Activated naive CD4-positive, alpha-beta T cell treated with anti-CD3 and anti-CD28 coated beads, Interleukin-2, amount 50 U/mL, for 72 hours (primary cell): ENCODE measurements around the gene C1RL. TPM values are rescaled to one million over a fixed set of nuclear protein-coding genes. Genes with fewer than 3 reads are reported as not detected.

Experiments
- ATAC-seq, 2 donors: fragments of 150-1000 bp; cut with Tn5 transposase; 2 replicates each; pipeline ENCODE4 v1.10.0; 2021; ENCODE audit warnings: mild to moderate bottlenecking in 2 of 2, moderate library complexity in 2 of 2
- DNase-seq, 2 donors: peaks; one replicate each; pipeline ENCODE4 v3.0.0; 2021 to 2022; ENCODE audit warnings: low spot score in 2 of 2
- H3K27ac Mint-ChIP-seq, 2 donors: one replicate each; pipeline ENCODE4 v1.8.0; 2022; ENCODE audit warnings: mild to moderate bottlenecking in 2 of 2, mixed read lengths in 2 of 2
- H3K36me3 Mint-ChIP-seq, 2 donors: one replicate each; pipeline ENCODE4 v1.8.0; 2022; ENCODE audit warnings: mixed read lengths in 2 of 2
- H3K9me3 Mint-ChIP-seq, 2 donors: one replicate each; pipeline ENCODE4 v1.8.0; 2022; ENCODE audit warnings: mixed read lengths in 2 of 2
- total RNA-seq, 2 donors: library from RNA; stranded (reverse); gene quantifications; one replicate each; pipeline ENCODE4 v1.2.3, GENCODE V29; 2022

C1RL gene, protein sequence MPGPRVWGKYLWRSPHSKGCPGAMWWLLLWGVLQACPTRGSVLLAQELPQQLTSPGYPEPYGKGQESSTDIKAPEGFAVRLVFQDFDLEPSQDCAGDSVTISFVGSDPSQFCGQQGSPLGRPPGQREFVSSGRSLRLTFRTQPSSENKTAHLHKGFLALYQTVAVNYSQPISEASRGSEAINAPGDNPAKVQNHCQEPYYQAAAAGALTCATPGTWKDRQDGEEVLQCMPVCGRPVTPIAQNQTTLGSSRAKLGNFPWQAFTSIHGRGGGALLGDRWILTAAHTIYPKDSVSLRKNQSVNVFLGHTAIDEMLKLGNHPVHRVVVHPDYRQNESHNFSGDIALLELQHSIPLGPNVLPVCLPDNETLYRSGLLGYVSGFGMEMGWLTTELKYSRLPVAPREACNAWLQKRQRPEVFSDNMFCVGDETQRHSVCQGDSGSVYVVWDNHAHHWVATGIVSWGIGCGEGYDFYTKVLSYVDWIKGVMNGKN
- total RNA-seq = 10 to 100 TPM; 18.6 to 21.8 TPM

DNA sequence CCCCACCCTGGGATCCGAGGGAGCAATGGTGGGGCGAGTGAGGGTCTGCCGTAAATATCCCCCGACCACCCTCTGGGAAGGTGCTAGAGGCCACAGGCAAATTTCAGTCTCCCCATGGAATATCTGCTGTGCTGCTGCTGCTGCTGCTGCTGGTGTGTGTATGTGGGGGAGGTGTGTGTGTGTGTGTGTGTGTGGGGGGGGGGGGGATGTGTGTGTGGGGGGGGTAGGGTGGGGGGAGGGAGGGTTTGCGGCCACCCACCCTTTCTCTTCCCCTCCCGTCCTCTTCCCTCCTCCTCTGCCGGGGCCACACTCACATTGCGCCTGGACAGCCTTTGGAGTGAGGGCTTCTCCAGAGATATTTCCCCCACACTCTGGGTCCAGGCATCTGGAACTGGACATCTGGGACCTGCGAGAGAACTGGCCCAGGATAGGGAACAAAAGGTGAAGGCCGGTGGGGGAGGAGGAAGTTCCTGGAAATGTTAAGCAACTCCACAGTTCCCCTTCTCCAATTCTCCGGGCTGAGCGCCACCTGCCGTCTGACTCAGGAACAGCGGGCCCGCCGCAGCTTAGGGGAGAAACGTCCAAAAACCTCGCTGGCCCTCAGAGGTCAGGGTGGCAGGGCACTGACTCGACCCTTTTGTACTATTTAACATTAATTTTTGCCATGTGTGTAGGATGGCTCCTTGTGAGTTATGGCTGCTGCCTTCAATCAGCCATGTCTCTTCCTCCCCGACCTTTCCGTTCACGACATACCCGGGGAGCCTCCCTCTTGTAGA is at the start of gene C1RL:
C1RL (minus strand) TSS at position 419 of the 776 bp plus-strand sequence; CDS start at position 385, 34 bp downstream.
- ATAC-seq (peak; percentile 45 to 56), DNase-seq (peak; percentile 86 to 94)
- peak within 1 kb of the TSS; percentile 93 to 96 for H3K27ac Mint-ChIP-seq
- H3K36me3 Mint-ChIP-seq = peaks cover 28 to 35% of the 10 kb centered on the region in 2 donors
- H3K9me3 Mint-ChIP-seq = peaks cover 10 to 11% of the 10 kb centered on the region in 2 donors

DNA sequence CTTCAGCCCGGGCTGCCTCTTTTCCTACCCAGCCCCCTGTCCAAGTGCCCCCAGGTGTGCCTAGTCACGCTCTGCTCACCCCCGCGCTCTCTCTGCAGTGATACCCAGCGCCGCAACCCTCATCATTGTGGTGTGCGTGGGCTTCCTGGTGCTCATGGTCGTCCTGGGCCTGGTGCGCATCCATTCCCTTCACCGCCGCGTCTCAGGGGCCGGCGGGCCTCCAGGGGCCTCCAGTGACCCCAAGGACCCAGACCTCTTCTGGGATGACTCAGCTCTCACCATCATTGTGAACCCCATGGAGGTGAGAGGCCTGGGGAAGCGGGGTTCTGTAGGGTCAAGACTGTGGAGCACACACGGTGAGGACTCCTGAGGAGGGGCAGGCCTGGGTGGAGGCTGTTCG is 48.4 kb upstream of the C1RL start:
- ATAC-seq = no peak
- no peak for DNase-seq
- H3K36me3 Mint-ChIP-seq = no peaks in the 10 kb centered on the region
- H3K9me3 Mint-ChIP-seq = no peaks in the 10 kb centered on the region
- peak overlapping the region; percentile 3 to 23 for H3K27ac Mint-ChIP-seq

DNA sequence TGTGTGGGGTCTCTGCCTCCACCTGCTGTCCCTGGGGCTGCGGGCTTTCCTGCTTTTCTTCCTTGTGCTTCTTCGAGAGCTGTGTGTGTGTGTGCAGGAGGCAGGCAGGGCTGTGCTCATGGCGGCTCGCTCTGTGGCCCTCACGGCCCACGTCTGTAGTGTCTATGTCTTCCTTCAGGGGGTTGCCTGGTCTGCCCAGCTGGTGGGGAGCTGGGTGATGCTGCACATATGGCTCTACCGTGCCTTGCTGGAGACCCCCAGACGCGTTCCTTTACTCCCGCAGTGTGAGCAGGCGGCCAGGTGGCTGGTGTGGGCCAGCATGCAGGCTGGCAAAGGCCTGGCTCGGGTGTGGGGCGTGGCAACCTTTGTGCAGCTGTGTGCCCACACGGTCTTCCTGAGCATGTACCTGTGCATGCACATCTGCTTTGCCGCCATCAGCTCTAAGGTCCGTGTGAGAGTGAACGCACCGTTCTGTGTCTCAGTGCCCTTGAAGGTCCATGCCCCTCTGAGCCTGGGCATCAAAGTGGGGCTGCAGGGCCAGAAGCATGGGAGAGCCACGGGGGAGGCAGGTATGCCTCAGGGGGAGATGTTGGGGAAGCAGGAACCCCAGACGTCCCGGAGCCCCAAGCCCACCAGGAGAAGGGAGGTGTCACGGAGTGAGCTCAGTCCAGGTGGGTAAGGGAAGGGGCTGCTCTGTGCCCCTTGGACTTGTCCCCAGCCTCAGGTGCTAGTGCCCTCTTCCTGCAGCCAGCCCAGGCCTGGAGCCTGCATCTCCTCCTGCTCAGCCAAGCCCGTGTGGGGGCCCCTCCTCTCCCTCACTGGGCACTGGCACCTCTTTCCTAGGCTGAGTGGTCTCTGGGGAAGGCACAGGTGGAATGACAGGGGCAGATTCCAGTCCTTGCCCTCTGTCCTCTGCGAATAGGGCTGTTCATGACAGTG is 47.5 kb upstream of the C1RL start:
- H3K27ac Mint-ChIP-seq = no peak overlapping the region
- no peaks in the 10 kb centered on the region for H3K36me3 Mint-ChIP-seq
- no peaks in the 10 kb centered on the region for H3K9me3 Mint-ChIP-seq
- DNase-seq (no peak), ATAC-seq (no peak)

DNA sequence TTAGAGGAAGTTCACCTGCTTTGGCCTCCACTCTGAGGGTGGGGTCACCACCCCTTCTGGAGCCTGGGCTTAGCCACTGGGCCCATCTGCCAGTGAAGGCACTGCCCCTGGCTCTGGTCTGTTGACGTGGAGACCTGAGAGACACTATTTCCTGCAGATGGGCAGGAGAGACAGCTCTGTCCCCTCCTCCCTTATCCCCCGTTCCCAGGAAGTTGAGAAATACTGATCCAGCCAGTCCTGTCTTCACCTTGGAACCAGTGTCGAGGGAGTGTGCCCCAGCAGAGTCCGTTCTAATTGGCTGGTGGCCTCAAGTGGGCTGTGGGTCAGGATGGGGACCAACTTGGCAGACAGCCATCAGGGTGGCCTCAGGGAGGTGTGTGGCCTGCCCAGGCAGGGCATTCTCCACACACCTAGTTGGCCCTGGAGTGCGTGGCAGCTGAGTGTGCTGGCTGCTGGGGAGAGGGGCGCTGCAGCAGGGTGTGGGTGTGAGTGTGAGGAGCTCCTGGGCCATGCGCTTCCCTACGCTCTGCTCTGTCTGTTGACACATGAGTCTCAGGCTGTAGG is 46.5 kb upstream of the C1RL start:
- DNase-seq (no peak), ATAC-seq (no peak)
- H3K36me3 Mint-ChIP-seq = no peaks in the 10 kb centered on the region
- H3K9me3 Mint-ChIP-seq = no peaks in the 10 kb centered on the region
- peak overlapping the region in 1 of 2 donors; percentile 16 for H3K27ac Mint-ChIP-seq

DNA sequence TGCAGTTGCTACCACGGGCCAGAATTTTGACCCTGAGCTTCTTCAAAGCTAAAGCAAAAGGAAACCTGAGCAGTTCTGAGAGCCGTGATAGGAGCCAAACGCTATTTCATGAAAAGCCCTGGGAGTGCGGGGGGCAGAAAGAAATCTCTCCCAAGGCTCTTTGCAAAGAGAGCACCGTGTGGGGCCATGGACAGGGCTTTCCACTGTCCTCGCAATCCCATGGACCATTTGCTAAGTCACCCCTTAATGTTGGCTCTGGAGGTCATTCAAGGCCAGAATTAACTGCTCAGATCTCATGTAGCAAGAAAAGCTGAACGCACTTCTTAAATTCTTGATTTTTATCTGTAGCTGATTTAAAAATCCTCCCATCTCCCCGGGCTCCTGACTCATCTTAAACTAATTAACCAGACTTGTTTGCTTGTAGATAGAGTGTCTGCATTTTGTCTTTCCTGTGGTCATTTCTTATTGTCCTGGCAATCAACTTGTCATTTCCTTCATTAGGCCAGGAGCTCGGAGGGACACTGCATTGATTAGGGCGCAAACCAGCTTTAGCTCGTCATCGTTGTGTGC is 46.0 kb upstream of the C1RL start:
- ATAC-seq = no peak
- Mint-ChIP-seq H3K9me3 (no peaks in the 10 kb centered on the region), H3K27ac (no peak overlapping the region), H3K36me3 (no peaks in the 10 kb centered on the region)
- DNase-seq = no peak

DNA sequence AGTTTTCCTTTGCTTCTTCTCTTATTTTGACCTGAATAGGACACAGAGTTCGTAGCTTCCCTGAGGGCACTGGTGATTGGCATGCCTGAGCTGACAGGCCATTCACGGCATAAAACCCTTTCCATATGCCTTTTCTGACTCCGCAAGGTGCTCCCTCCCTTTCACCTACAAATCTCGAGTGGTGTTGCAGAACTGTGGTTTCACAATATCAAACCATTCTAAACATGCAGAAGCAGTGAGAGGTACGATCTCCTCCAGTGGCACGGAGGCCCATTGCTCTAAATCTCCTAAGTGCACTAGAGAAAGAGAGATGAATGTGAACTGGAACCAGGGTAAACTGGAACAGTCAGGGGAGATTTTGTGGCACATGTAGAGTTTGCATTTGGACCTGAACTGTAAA is 45.0 kb upstream of the C1RL start:
- no peaks in the 10 kb centered on the region for H3K9me3 Mint-ChIP-seq
- H3K27ac Mint-ChIP-seq = no peak overlapping the region
- no peaks in the 10 kb centered on the region for H3K36me3 Mint-ChIP-seq
- ATAC-seq = no peak
- DNase-seq = no peak

DNA sequence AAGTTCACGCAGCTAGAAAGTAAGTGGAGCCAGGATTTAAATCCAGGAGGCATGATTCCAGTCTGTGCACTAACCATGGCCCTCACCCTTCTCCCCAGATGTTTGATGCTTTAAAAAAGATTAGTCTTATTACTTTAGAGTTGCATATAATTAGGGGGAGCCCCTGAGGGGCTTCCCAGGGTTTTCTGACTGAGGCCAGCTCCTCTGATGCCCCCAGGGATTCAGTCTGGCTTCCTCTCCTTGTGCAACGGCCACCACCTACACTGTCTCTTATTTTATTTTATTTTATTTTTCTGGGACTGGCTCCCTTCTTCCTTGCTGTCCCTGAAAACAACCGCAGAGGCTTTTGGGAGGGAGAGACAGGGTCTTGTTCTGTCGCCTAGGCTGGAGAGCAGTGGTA is 43.8 kb upstream of the C1RL start:
- no peak overlapping the region for H3K27ac Mint-ChIP-seq
- H3K9me3 Mint-ChIP-seq = no peaks in the 10 kb centered on the region
- DNase-seq (no peak), ATAC-seq (no peak)
- H3K36me3 Mint-ChIP-seq = no peaks in the 10 kb centered on the region

DNA sequence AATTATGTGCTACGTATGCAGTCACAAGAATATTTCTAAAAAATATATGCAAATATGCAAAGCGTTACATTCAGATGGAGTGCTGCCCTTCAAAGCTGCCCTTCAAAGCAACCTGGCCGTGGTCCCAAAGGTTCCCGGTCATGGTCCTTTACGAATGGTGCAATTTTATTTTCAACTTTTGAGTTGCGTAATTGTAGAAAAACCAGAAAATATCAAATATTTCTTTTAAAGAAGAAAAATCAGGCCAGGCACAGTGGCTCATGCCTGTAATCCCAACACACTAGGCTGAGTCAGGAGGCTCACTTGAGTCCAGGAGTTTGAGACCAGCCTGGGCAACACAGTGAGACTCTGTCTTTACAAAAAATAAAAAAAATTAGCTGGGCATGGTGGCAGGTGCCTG is 42.5 kb upstream of the C1RL start:
- H3K27ac Mint-ChIP-seq = no peak overlapping the region
- peaks cover 0 to 2% of the 10 kb centered on the region in 2 donors for H3K36me3 Mint-ChIP-seq
- no peaks in the 10 kb centered on the region for H3K9me3 Mint-ChIP-seq
- no peak for DNase-seq
- ATAC-seq = no peak

DNA sequence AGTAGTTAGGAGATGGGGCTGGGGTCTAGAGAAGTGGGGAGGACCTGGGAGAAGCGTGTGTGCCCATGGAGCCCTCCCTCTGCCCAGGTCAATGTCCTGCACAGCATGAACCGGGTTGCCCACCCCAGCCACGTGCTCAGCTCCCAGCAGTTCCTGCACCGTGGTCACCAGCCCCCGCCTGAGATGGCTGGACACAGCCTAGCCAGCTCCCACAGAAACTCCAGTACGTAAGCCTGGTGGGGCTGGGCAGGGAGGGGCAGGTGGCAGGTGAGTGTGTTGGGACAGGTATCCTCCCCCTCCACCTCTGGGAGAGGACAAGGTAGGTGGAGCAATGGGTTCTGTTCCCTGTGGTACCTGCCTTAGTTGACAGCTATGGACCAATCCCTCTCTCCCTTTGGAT is 41.8 kb upstream of the C1RL start:
- peaks cover 0 to 6% of the 10 kb centered on the region in 2 donors for H3K36me3 Mint-ChIP-seq
- DNase-seq = no peak
- H3K9me3 Mint-ChIP-seq = no peaks in the 10 kb centered on the region
- no peak for ATAC-seq
- H3K27ac Mint-ChIP-seq = no peak overlapping the region

DNA sequence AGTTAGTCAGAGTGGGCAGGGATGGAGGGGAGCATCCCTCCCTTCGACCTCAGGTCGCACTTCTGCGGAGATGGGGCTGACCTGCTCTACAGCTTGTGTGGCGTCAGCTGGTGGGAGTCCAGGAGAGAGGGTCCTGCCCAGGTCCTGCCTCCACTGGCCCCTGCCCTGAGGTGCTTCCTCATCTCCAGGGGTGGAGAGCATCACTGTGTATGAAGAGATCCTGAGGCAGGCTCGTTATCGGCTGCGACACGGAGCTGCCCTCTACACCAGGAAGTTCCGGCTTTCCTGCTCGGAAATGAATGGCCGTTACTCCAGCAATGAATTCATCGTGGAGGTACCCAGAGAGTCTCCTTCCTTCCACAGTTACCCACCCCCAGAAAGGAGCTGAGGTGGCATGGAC is 41.3 kb upstream of the C1RL start:
- ATAC-seq = no peak
- peaks cover 0 to 6% of the 10 kb centered on the region in 2 donors for H3K36me3 Mint-ChIP-seq
- DNase-seq = no peak
- H3K9me3 Mint-ChIP-seq = no peaks in the 10 kb centered on the region
- no peak overlapping the region for H3K27ac Mint-ChIP-seq

DNA sequence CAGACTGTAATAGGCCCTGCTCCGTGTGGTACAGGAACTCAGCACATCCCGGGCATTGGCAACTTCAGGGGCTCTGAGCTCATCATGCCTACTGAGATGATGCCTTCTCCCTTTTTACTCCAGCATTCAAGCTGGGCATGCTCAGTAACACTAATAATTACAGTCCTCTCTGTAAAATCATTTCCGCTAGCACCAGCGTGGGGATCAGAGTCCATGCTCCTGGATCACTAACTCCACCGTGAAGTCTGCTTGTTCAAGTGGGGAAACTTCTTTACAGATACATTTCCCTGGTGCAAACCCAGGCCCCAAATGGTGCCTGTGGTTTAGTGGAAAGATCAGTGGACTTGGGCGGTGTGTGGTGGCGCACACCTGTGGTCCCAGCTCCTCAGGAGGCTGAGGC is 37.9 kb upstream of the C1RL start:
- DNase-seq (no peak), ATAC-seq (no peak)
- H3K9me3 Mint-ChIP-seq = no peaks in the 10 kb centered on the region
- no peak overlapping the region for H3K27ac Mint-ChIP-seq
- peaks cover 0 to 6% of the 10 kb centered on the region in 2 donors for H3K36me3 Mint-ChIP-seq

DNA sequence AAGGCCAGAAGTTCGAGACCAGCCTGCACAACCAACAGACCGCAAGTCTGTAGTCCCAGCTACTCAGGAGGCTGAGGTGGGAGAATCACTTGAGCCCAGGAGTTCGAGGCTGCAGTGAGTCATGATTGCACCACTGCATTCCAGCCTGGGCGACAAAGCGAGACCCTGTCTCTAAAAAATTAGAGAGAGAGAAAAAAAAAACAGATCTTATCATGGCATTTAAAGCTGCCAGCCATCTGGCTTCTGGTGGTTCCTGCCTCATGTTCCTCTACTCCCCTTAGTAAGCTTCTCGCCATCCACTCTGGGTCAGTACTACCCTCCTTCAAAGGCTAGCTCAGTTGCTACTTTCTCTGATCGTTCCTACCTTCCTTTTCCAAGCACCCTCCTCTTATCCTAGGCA is 37.2 kb upstream of the C1RL start:
- peaks cover 0 to 6% of the 10 kb centered on the region in 2 donors for H3K36me3 Mint-ChIP-seq
- no peak overlapping the region for H3K27ac Mint-ChIP-seq
- ATAC-seq (no peak), DNase-seq (no peak)
- H3K9me3 Mint-ChIP-seq = no peaks in the 10 kb centered on the region

DNA sequence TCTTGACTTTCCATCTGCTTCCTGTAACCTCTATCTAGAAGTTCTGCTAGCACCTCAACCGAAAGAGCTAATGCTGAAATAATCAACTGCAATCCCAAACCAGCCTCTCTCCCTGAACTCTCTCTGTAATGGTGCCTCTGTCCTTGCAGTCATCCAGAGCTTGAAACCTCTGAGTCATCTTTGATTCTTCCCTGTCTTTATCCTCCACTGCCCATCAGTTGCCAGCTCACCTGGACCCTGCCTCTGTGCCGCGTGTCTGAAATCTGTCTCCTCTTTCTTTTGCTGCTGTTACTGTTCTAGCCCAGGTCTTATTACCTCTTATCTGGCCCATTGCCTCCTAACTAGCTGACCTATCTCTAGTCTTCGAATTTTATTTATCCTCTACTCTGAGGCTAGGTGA is 36.7 kb upstream of the C1RL start:
- H3K36me3 Mint-ChIP-seq = peaks cover 0 to 6% of the 10 kb centered on the region in 2 donors
- no peaks in the 10 kb centered on the region for H3K9me3 Mint-ChIP-seq

DNA sequence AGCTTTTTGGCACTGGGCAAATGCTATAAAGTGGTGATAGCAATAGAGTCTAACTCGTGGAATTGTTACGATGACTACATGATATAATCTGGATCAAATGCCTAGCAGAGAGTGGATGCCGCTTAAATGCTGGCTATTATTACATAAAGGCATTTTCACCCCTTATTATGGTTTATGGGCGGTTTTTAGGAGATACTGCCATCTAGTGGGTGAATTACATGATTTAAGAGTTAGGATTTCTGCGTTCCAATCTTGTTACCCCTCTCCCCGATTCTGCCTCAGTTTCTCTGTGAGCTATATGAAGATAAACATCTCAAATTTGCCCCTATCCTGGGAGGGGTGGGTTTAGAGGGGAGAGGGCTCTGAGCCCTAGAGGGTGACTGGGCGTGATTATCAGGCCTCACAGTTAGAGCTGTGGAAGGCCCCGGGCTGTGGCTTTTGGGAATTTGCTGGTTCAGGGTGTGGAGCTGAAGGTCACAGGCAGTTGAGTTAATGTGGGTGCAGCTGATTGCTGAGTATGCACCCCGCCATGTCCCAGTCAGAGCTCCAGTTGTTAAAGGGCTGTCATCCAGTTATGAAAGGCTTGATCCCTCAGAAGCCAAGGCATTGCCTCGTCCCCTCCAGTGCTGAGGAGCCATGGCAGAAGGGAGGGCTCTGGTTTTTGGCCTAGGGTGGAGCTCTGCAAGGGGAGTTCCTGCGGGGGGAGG is 35.6 kb upstream of the C1RL start:
- DNase-seq (peak in 1 of 2 donors; percentile 34), ATAC-seq (peak in 1 of 2 donors; percentile 37)
- Mint-ChIP-seq H3K27ac (no peak overlapping the region), H3K36me3 (peaks cover 0 to 6% of the 10 kb centered on the region in 2 donors), H3K9me3 (no peaks in the 10 kb centered on the region)

More for the DNA sequence above, 36.7 kb upstream of the C1RL start:
- H3K27ac Mint-ChIP-seq = no peak overlapping the region
- ATAC-seq (no peak), DNase-seq (no peak)

DNA sequence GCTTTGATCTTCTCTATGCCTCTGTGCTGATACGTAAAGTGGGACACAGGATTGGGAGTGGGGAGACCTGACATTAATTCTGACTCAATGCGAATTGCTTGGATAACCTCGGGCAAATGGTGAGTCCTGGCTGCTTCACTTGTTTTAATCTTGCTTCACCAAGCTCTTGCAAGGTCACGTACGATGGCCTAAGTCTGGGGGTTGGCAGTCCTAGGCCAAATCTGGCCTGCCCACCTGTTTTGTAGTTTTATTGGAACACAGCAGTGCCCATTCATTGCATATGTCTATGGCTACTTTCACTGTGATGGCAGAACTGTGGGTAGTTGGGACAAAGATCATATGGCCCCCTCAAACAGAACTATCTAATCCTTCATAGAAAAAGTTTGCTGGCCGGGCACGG is 34.5 kb upstream of the C1RL start:
- Mint-ChIP-seq H3K9me3 (no peaks in the 10 kb centered on the region), H3K27ac (no peak overlapping the region), H3K36me3 (peaks cover 0 to 6% of the 10 kb centered on the region in 2 donors)
- peak in 1 of 2 donors; percentile 40 for DNase-seq
- ATAC-seq = no peak
